ENCODE results near the gene PPRC1. TPM values are rescaled to one million over a fixed set of nuclear protein-coding genes. Genes with fewer than 3 reads are reported as not detected.

The PPRC1 gene
- total RNA-seq, result 7.3 and 9.2 TPM in 2 replicates

GRCh38 chr10:102132563-102133372 is at the start of gene PPRC1:
Gene PPRC1 (plus strand): TSS chr10:102133040. CDS start chr10:102133069, 29 bp downstream.

DNA sequence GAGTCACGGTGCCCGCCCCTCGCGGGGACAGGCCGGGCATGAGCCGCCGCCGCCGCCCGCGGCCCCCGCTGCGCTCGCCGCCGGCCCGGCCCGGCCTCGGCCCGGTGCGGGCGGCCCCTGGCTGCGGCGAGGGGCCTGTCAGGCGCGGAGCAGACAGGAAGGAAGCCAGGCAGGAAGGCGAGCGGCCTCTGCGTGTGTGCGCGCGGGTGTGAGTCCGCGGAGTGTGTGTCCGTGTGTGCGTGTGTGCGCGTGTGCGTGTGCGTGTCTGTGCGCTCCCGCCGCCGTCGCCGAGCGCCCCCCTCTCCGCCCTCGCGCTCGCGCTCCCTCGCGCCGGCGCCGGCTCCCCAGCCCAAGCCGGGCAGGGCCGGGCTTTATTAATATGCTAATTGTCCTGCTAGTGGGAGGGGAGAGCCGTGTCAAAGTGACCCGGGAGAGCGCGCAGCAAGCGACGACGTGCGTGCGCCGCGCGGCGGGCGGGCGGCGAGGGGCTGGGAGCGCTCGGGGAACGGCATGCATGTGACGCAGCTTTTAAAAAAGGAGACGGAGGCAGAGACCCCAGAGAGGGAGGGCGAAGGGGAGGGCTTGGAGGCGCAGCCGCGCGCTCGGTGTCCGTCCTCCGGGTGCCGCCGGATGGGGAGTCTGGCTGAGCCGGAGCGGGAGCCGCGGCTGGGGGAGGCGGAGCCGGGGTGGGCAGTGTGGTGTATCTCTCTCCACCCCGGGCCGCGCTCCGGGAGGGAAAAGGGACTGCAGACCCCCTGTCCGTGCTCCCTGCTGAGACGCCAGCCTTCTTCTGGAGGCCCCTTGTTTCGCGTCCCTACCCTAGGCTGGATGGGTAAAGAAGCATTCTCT is 12.5 kb upstream of the PPRC1 start, which contains the start of gene LDB1:
LDB1 (minus strand) TSS at position 227 of the 849 bp plus-strand sequence. CDS start 258 bp downstream, outside the sequence.

DNA sequence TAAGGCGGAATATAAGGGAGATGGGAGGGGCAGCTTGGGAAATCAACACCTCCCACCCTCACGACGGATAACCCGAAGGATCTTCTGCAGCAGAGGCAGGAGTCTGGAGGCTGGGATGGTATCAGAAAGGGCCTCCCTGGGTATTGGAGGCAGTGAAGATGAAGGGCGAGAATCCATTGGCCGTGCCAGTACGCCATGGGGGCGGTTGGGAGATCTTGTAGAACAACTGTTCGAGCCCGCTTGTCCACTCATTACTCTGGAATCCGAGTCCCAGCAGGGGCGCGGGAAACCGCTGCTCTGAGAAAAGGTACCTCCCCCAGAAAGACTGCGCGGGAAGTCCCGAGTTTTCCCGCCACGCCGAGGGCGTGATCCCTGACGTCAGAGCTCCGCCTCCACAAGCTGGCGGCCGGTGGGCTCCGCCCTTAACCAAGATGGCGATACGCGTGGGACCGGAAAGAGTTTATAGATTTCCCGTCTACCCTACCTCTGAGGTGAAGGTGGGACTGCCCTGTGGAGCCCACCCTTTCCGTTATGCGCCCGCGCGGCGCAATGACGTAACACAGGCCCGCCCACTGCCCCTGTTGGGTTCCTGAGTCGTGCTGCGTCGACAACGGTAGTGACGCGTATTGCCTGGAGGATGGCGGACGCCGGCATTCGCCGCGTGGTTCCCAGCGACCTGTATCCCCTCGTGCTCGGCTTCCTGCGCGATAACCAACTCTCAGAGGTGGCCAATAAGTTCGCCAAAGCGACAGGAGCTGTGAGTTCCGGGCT is 19.1 kb downstream of the PPRC1 start, which contains the start of gene NOLC1:
NOLC1 (plus strand) TSS at position 616 of the 771 bp plus-strand sequence; CDS start at position 638, 22 bp downstream.

Other genes starting within 250 kb of the PPRC1 start
- gene ARMH3, start 76.9 kb upstream of the PPRC1 start, total RNA-seq, result 9.3 and 9.4 TPM in 2 replicates
- 18.4 and 22.4 TPM in 2 replicates for gene HPS6, start 67.7 kb upstream of the PPRC1 start, total RNA-seq
- gene LDB1, start 12.7 kb upstream of the PPRC1 start, total RNA-seq, result 46.8 and 66.1 TPM in 2 replicates
- 13.1 and 14.4 TPM in 2 replicates for gene NOLC1, start 19.3 kb downstream of the PPRC1 start, total RNA-seq
- gene ELOVL3, start 93.3 kb downstream of the PPRC1 start, total RNA-seq, result 0.47 and 0.69 TPM in 2 replicates
- gene PITX3, start 108.5 kb downstream of the PPRC1 start, total RNA-seq, result 0.16 TPM in 1 of 2 replicates, not detected in the other
- 17.0 and 18.6 TPM in 2 replicates for gene GBF1, start 112.5 kb downstream of the PPRC1 start, total RNA-seq